Stomach smooth muscle (tissue), 2 donors: ENCODE data around the gene UVRAG.
A peak's percentile ranks its signal among the peaks of the same experiment; 100 is the strongest.
"Not testable (repeated sequence)": the region's sequence is repeated elsewhere in the genome, so short reads cannot be mapped to it uniquely, and the experiment has no call there.

Experiments used
- H3K27ac ChIP-seq: one replicate; pipeline ENCODE4 v1.7.0; 2013; ENCODE audit warnings: mild to moderate bottlenecking, low read length, inconsistent platforms
- H3K27me3 ChIP-seq, 2 donors: one replicate each; pipeline ENCODE4 v1.7.0; 2013; ENCODE audit warnings: low read length in 2 of 2; ENCODE audit not compliant: insufficient read depth in 2 of 2, control insufficient read depth in 1 of 2
- H3K36me3 ChIP-seq, 2 donors: one replicate each; pipeline ENCODE4 v1.7.0; 2013; ENCODE audit warnings: low read length in 2 of 2; ENCODE audit not compliant: control insufficient read depth in 2 of 2, insufficient read depth in 2 of 2
- H3K4me1 ChIP-seq: one replicate; pipeline ENCODE4 v1.7.0; 2013; ENCODE audit warnings: low read length; ENCODE audit not compliant: control insufficient read depth, insufficient read depth
- H3K4me3 ChIP-seq, 2 donors: one replicate each; pipeline ENCODE4 v1.7.0; 2013; ENCODE audit warnings: low read length in 2 of 2
- H3K9ac ChIP-seq, 2 donors: one replicate each; pipeline ENCODE4 v1.7.0; 2013; ENCODE audit warnings: low read length in 2 of 2, mild to moderate bottlenecking in 1 of 2
- H3K9me3 ChIP-seq, 2 donors: one replicate each; pipeline ENCODE4 v1.7.0; 2013; ENCODE audit warnings: low read length in 2 of 2; ENCODE audit not compliant: control insufficient read depth in 2 of 2
- donor health status: healthy.
- donor health status: Pancreatic carcinoma.

The UVRAG gene

DNA sequence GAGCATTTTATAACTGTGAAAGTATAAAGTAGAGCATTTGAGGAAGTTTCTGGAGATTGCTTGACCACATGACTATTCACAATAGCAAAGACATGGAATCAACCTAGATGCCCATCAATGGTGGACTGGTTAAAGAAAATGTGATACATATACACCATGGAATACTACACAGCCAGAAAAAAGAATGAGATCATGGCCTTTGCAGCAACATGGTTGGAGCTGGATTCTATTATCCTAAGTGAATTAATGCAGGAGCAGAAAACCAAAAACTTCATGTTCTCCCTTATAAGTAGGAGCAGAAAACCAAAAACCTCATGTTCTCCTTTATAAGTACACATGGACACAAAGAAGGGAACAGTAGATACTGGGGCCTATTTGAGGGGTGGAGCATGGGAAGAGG lies 30.3 kb downstream of the UVRAG start:
- no peaks in the 10 kb centered on the region for H3K36me3 ChIP-seq
- no peaks in the 10 kb centered on the region for H3K27me3 ChIP-seq
- no peak overlapping the region for H3K4me3 ChIP-seq
- no peak overlapping the region for H3K9ac ChIP-seq
- H3K27ac ChIP-seq: no peak overlapping the region
- no peaks in the 10 kb centered on the region for H3K9me3 ChIP-seq
- H3K4me1 ChIP-seq: peaks cover 6% of the 10 kb centered on the region

DNA sequence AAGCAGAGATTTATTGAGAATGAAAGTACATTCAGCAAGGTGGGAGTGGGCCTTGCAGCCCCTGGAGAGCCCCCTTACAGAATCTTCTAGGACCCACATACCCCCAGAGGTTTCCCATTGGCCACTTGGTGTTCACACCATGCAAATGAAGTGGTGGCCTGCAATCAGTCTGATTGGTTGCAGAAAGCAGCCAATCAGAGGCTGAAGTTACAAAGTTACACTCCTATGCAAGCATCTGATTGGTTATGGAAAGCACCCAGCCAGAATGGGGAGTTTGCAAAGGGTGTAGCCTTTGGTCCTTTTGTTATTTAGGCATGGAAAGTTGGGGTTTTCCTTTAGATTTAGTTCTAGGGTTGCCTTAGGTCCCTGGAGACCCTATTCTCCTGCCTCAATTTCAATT lies 34.9 kb downstream of the UVRAG start:
- Histone ChIP-seq H3K27me3 (no peaks in the 10 kb centered on the region), H3K27ac (no peak overlapping the region), H3K36me3 (no peaks in the 10 kb centered on the region), H3K4me1 (peaks cover 6% of the 10 kb centered on the region), H3K9ac (no peak overlapping the region), H3K4me3 (no peak overlapping the region), H3K9me3 (no peaks in the 10 kb centered on the region)

DNA sequence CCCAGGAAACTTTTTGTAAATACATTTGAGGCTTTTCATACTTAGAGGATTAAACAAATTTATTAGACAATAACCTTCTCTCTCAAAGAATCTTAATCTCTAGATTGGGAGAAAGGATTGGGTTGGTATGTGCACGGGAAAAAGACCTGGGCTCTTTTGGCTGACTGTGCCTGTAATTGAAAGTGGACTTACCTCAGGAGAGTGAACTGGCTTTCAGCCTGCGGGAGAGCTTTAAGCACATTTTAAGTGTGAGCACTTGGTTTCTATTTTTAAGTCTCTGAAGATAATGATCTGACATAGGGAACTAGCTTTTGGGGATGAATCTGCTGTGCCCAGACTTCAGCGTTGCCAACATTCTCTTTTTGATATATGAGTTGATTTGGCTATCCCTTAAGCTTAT lies 35.8 kb downstream of the UVRAG start:
- H3K36me3 ChIP-seq: no peaks in the 10 kb centered on the region
- H3K9me3 ChIP-seq: no peaks in the 10 kb centered on the region
- no peak overlapping the region for H3K27ac ChIP-seq
- H3K9ac ChIP-seq: no peak overlapping the region
- H3K4me1 ChIP-seq: peaks cover 6% of the 10 kb centered on the region
- no peaks in the 10 kb centered on the region for H3K27me3 ChIP-seq
- H3K4me3 ChIP-seq: peak overlapping the region in 1 of 2 donors; percentile 8

DNA sequence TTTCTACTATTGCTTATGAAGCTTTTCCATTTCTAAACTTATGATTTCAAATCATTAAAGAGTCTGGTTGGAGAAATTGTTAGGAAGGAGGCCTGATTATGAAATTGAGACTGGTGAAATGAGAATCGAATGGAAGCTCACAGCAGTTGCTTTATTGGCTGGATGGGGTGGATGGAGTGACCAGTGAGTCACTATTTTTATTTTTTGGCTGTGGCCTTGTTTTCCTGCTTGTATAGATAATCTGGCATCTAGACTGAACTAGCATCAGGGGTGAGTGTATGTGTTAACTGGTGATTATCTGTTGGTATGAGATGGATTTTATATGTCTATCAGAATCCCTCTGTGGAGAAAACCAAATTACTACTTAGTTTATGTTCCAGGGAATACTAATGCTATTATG lies 36.2 kb downstream of the UVRAG start:
- Histone ChIP-seq H3K4me3 (peak overlapping the region in 1 of 2 donors; percentile 8), H3K9ac (no peak overlapping the region), H3K9me3 (no peaks in the 10 kb centered on the region), H3K4me1 (peaks cover 6% of the 10 kb centered on the region), H3K36me3 (no peaks in the 10 kb centered on the region), H3K27me3 (no peaks in the 10 kb centered on the region), H3K27ac (no peak overlapping the region)

DNA sequence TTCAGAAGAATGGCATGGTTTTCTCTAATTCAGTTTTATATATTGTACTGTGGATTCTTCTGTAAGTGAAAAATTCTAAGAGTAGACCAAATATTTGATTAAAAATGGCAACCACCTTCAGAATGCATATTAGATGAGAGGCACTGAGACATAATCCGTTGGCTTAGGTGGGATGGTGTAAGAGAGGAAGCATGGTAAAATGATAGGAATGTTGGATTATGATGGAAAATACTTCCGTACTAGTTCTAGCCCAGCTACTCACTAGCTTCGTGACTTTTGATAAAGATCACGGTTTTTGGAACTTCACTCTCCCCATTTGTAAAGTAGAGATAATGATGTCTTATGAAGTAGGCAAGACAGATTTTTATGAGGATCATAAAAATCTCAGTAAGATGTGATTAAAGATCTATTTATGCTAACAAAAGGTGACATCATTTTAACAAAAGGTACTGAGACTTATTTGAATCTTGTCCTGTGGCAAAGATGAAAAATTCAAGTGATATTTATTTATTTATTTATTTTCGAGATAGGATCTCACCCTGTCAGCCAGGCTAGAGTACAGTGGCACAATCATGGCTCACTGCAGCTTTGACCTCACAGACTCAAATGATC lies 37.5 kb downstream of the UVRAG start:
- Histone ChIP-seq H3K36me3 (no peaks in the 10 kb centered on the region), H3K4me1 (peaks cover 6% of the 10 kb centered on the region), H3K9me3 (no peaks in the 10 kb centered on the region), H3K9ac (no peak overlapping the region), H3K27ac (no peak overlapping the region), H3K4me3 (no peak overlapping the region), H3K27me3 (no peaks in the 10 kb centered on the region)

DNA sequence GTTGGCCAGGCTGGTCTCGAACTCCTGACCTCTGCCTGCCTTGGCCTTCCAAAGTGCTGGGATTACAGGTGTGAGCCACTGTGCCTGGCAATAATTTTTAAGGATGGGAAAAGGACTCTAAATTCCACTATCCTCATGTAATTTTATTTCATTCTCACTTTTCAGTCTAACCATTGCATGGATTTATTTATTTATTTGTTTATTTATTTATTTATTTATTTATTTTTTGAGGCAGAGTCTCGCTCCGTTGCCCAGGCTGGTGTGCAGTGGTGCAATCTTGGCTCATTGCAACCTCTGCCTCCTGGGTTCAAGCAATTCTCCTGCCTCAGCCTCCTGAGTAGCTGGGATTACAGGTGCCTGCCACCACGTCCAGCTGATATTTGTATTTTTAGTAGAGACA lies 38.6 kb downstream of the UVRAG start:
- H3K4me3 ChIP-seq, H3K27ac ChIP-seq: not testable (repeated sequence)

DNA sequence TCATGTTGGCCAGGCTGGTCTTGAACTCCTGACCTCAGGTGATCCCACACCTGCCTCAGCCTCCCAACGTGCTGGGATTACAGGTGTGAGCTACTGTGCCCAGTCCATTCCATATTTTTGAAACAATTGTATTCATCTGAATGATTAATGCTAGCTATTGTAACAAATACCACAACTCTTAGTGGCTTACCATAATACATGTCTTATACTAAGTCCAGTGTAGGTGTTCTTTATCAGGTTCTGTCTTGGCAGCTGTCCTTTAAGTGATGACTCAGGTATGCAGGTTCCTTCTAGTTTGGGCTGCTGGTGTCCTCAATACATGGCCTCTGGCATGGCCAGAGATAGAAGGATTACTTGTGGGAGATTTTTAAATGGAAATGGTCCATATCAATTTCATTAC lies 39.0 kb downstream of the UVRAG start:
- Histone ChIP-seq H3K27me3 (no peaks in the 10 kb centered on the region), H3K36me3 (no peaks in the 10 kb centered on the region), H3K9me3 (no peaks in the 10 kb centered on the region), H3K4me3 (no peak overlapping the region), H3K27ac (no peak overlapping the region), H3K9ac (no peak overlapping the region), H3K4me1 (peaks cover 6% of the 10 kb centered on the region)

More for the DNA sequence above, 38.6 kb downstream of the UVRAG start:
- H3K9me3 ChIP-seq, H3K9ac ChIP-seq, H3K27me3 ChIP-seq, H3K4me1 ChIP-seq, H3K36me3 ChIP-seq: not testable (repeated sequence)

DNA sequence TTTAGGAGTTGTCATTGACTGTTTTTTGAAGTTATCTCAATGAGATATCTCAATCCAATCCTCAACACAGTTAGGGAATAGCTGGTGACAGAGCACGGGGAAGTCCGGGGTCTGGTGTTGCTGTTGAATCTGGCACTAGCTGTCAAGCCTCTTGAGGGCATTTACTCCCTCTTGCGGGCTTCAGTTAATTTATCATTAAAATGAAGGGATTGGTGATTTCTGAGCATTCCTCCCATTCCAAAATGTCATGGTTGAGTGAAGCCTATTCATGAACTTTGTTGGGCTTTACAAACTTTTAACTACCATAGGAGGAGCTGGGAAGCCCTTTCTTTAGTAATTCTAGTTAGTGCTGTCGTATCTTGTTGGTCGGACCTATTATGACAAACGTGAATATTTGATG lies 40.2 kb downstream of the UVRAG start:
- Histone ChIP-seq H3K9me3 (no peaks in the 10 kb centered on the region), H3K27ac (no peak overlapping the region), H3K9ac (no peak overlapping the region), H3K4me3 (no peak overlapping the region), H3K4me1 (peaks cover 6% of the 10 kb centered on the region), H3K27me3 (no peaks in the 10 kb centered on the region), H3K36me3 (no peaks in the 10 kb centered on the region)

DNA sequence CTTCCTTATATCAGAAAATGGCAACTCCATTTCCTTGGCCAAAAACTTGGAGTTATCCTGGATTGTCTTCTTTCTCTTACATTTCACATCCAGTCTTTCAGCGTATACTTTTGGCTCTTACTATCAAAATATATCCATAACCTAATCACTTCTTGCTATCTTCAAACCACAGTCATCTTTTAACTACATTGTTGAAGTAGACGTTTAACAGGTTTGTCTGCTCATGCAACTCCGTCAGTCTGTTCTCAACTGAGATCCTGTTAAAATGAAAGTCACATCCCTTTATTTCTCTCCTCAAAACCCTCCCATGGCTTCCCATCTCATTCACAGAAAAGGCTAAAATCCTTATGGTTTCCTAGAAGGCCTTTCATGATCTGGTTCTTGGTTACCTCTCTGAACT lies 41.9 kb downstream of the UVRAG start:
- Histone ChIP-seq H3K4me1 (no peaks in the 10 kb centered on the region), H3K9ac (no peak overlapping the region), H3K27ac (no peak overlapping the region), H3K4me3 (no peak overlapping the region), H3K36me3 (no peaks in the 10 kb centered on the region), H3K9me3 (no peaks in the 10 kb centered on the region), H3K27me3 (no peaks in the 10 kb centered on the region)

DNA sequence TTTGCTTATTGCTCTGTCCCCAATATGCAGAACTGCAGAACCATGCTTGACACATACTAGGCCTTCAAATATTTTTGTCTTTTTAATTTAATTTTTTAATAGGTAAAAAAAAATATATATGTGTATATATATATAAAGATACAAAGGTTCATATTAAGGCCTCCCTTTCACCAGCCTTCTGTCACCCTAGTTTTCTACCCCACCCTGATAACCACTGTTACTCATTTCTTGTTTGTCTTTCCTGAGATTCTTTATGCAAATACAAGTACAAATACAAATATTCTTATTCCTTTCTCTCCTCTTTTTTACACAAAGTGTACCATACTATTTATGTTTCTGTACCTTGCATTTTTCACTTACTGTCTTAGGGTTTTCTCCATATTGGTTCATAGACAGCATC lies 43.0 kb downstream of the UVRAG start:
- Histone ChIP-seq H3K9ac (no peak overlapping the region), H3K4me1 (no peaks in the 10 kb centered on the region), H3K4me3 (no peak overlapping the region), H3K9me3 (no peaks in the 10 kb centered on the region), H3K27ac (no peak overlapping the region), H3K27me3 (no peaks in the 10 kb centered on the region), H3K36me3 (no peaks in the 10 kb centered on the region)

DNA sequence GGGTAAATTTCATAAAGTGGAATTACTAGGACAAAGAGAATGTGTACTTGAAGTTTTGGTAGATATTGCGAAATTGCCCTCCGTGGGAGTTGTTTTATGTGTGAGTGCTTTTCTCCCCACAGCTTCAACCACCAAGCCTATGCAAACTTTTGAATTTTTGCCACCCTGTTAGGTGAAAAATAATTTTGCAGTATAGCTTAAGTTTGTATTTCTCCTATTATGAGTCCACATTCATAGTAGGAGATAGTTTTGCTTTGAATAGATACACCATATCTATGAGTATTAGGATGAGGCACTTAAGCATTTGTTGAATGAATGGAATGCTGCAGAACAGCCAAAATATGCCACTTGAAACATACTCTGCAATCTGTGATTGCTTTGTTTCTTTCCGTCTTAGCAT lies 43.6 kb downstream of the UVRAG start:
- H3K27ac ChIP-seq: no peak overlapping the region
- no peaks in the 10 kb centered on the region for H3K27me3 ChIP-seq
- no peaks in the 10 kb centered on the region for H3K36me3 ChIP-seq
- H3K9me3 ChIP-seq: no peaks in the 10 kb centered on the region
- no peak overlapping the region for H3K4me3 ChIP-seq
- no peak overlapping the region for H3K9ac ChIP-seq
- H3K4me1 ChIP-seq: no peaks in the 10 kb centered on the region
